Fibroblast of the aortic adventitia (primary cell): Measurements from ENCODE around the gene PEBP1. TPM values are rescaled to one million over a fixed set of nuclear protein-coding genes. Genes with fewer than 3 reads are reported as not detected.
A peak's percentile ranks its signal among the peaks of the same experiment; 100 is the strongest.

Experiments used
- DNase-seq: peaks from one replicate; pipeline ENCODE4 v3.0.0-alpha.2; 2010; ENCODE audit warnings: low read depth
- H3K4me3 ChIP-seq: 2 replicates; pipeline ENCODE4 v1.5.1; 2011; ENCODE audit warnings: low read depth, mild to moderate bottlenecking, control low read depth, low read length, moderate library complexity
- CTCF ChIP-seq: IDR thresholded peaks from 2 replicates; pipeline ENCODE4 v1.5.1; 2011; ENCODE audit warnings: mild to moderate bottlenecking, low read length, control low read depth, inconsistent platforms; ENCODE audit not compliant: insufficient read depth
- total RNA-seq: library from RNA; depleted of rRNA; stranded (reverse); fragments of >200 nt; gene quantifications from 2 replicates; pipeline ENCODE4 v1.2.3, GENCODE V29; 2012; ENCODE audit warnings: low replicate concordance

The PEBP1 gene
- total RNA-seq, 1 donor: 163 TPM

- no peak overlapping the region for H3K4me3 ChIP-seq
- no peak for DNase-seq
- TF ChIP-seq CTCF: no peak
These were observed 9.9 kb downstream of the PEBP1 start for GRCh38 chr12:118145798-118146156.

- DNase-seq: no peak
- H3K4me3 ChIP-seq: no peak overlapping the region
- TF ChIP-seq CTCF: no peak
These were observed 12.4 kb downstream of the PEBP1 start for GRCh38 chr12:118148287-118148686.

- no peak overlapping the region for H3K4me3 ChIP-seq
- no peak for DNase-seq
- TF ChIP-seq CTCF: no peak
These were observed 14.7 kb downstream of the PEBP1 start for GRCh38 chr12:118150625-118151024.

GRCh38 chr12:118151755-118152154 lies 15.8 kb downstream of the PEBP1 start:
- no peak for TF ChIP-seq CTCF
- no peak overlapping the region for H3K4me3 ChIP-seq
- no peak for DNase-seq

- no peak overlapping the region for H3K4me3 ChIP-seq
- no peak for DNase-seq
- TF ChIP-seq CTCF: no peak
These were observed 24.6 kb downstream of the PEBP1 start for GRCh38 chr12:118160536-118160935.

GRCh38 chr12:118164798-118165486 lies 29.0 kb downstream of the PEBP1 start:
- peak; percentile 38 for DNase-seq

More at GRCh38 chr12:118164798-118165486, 29.0 kb downstream of the PEBP1 start:
- TF ChIP-seq CTCF: peak; percentile 53
- H3K4me3 ChIP-seq: no peak overlapping the region
